ENCODE data around the gene CDH12. TPM values are rescaled to one million over a fixed set of nuclear protein-coding genes. Genes with fewer than 3 reads are reported as not detected.
"Not testable (repeated sequence)": the region's sequence is repeated elsewhere in the genome, so short reads cannot be mapped to it uniquely, and the experiment has no call there.

The CDH12 gene
- total and polyA plus RNA-seq, 2 experiments from 2014 or later = not detected

- H4K20me1 ChIP-seq (ENCODE audit: insufficient read depth); H3K4me3 ChIP-seq; in situ Hi-C loops (cut with MboI); H2AFZ ChIP-seq; H3K9ac ChIP-seq; H3K9me3 ChIP-seq (ENCODE audit: low read depth); H3K36me3 ChIP-seq (ENCODE audit: low read depth); H3K4me1 ChIP-seq (ENCODE audit: insufficient read depth); H3K9me2 ChIP-seq (ENCODE audit: insufficient read depth); H3K27ac ChIP-seq; H3K79me2 ChIP-seq (ENCODE audit: insufficient read depth); H3F3A ChIP-seq (ENCODE audit: insufficient read depth); DNase-seq; H3K27me3 ChIP-seq (replicated peaks; ENCODE audit: insufficient read depth); H3K4me2 ChIP-seq (ENCODE audit: unreplicated experiment): not testable (repeated sequence)
- WGBS, 2 experiments (ENCODE audit: low coverage in 1 of 2, low lambda C conversion rate in 2 of 2, missing lambda C conversion rate in 2 of 2) = 12 to 25% methylated on average over 3 of the region's 4 CpGs
These were observed 665.4 kb downstream of the CDH12 start for GRCh38 chr5:22187632-22188228.

- H4K20me1 ChIP-seq (ENCODE audit: insufficient read depth); H3K4me2 ChIP-seq (ENCODE audit: unreplicated experiment); DNase-seq; H3K27ac ChIP-seq; H2AFZ ChIP-seq; in situ Hi-C loops (cut with MboI); H3K4me1 ChIP-seq (ENCODE audit: insufficient read depth); H3K9me3 ChIP-seq (ENCODE audit: low read depth); H3K9ac ChIP-seq; H3K27me3 ChIP-seq (replicated peaks; ENCODE audit: insufficient read depth); H3K36me3 ChIP-seq (ENCODE audit: low read depth); H3K79me2 ChIP-seq (ENCODE audit: insufficient read depth); H3F3A ChIP-seq (ENCODE audit: insufficient read depth); H3K4me3 ChIP-seq; H3K9me2 ChIP-seq (ENCODE audit: insufficient read depth): not testable (repeated sequence)
- 13 to 24% methylated on average over 2 of the region's 2 CpGs for WGBS, 2 experiments (ENCODE audit: low coverage in 1 of 2, low lambda C conversion rate in 2 of 2, missing lambda C conversion rate in 2 of 2)
These were observed 683.9 kb downstream of the CDH12 start for GRCh38 chr5:22169226-22169625.

DNA sequence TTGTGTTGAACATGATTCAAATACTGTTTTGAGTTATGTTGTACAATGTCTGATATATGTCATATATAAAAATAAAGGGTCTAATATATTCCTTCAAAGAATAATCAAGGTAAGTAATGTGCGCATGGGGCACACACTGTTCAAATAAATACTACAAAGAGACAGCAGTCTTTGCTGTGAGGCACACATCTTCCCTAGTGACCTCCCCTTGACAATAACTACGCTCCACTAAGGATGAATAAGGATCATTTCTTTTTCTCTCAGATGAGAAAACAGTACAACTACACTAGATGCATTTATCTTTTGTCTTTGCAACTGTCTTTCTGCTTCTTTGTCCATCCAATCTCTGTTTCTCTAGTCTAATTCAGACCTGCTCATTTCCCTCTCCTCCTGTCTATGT, 684.4 kb downstream of the CDH12 start:
- H3K79me2 ChIP-seq (ENCODE audit: insufficient read depth); H3K9me2 ChIP-seq (ENCODE audit: insufficient read depth); DNase-seq; H3K4me1 ChIP-seq (ENCODE audit: insufficient read depth); H3K4me2 ChIP-seq (ENCODE audit: unreplicated experiment); H3K4me3 ChIP-seq; H3K36me3 ChIP-seq (ENCODE audit: low read depth); H3K9ac ChIP-seq; H2AFZ ChIP-seq; H3F3A ChIP-seq (ENCODE audit: insufficient read depth); in situ Hi-C loops (cut with MboI); H3K9me3 ChIP-seq (ENCODE audit: low read depth); H4K20me1 ChIP-seq (ENCODE audit: insufficient read depth); H3K27me3 ChIP-seq (replicated peaks; ENCODE audit: insufficient read depth); H3K27ac ChIP-seq: not testable (repeated sequence)
- no CpG with 5 or more reads among the region's 2 CpGs for WGBS, 2 experiments (ENCODE audit: low coverage in 1 of 2, low lambda C conversion rate in 2 of 2, missing lambda C conversion rate in 2 of 2)

DNA sequence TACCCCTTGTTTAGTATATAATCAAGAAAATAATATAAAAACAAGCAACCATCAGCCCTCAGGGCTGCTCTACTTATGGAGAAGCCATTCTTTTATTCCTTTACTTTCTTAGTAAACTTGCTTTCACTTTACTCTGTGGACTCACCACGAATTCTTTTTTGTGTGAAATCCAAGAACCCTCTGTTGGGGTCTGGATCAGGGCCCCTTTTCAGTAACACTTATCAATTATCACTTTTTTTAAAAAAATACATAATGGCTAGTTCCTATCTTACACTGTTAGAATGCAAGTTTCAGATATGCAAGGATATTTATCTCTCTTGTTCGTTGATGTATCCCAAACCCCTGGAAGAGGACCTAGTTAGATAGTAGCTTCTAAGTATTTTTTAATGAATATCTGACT, 687.2 kb downstream of the CDH12 start:
- H3K4me3 ChIP-seq; H4K20me1 ChIP-seq (ENCODE audit: insufficient read depth); H3K9ac ChIP-seq; H3K36me3 ChIP-seq (ENCODE audit: low read depth); DNase-seq; in situ Hi-C loops (cut with MboI); H3K79me2 ChIP-seq (ENCODE audit: insufficient read depth); H3K4me1 ChIP-seq (ENCODE audit: insufficient read depth); H2AFZ ChIP-seq; H3K9me2 ChIP-seq (ENCODE audit: insufficient read depth); H3F3A ChIP-seq (ENCODE audit: insufficient read depth); H3K27me3 ChIP-seq (replicated peaks; ENCODE audit: insufficient read depth); H3K27ac ChIP-seq; H3K4me2 ChIP-seq (ENCODE audit: unreplicated experiment); H3K9me3 ChIP-seq (ENCODE audit: low read depth): not testable (repeated sequence)
- 5 to 7% methylated on average over 2 of the region's 2 CpGs for WGBS, 2 experiments (ENCODE audit: low coverage in 1 of 2, low lambda C conversion rate in 2 of 2, missing lambda C conversion rate in 2 of 2)

DNA sequence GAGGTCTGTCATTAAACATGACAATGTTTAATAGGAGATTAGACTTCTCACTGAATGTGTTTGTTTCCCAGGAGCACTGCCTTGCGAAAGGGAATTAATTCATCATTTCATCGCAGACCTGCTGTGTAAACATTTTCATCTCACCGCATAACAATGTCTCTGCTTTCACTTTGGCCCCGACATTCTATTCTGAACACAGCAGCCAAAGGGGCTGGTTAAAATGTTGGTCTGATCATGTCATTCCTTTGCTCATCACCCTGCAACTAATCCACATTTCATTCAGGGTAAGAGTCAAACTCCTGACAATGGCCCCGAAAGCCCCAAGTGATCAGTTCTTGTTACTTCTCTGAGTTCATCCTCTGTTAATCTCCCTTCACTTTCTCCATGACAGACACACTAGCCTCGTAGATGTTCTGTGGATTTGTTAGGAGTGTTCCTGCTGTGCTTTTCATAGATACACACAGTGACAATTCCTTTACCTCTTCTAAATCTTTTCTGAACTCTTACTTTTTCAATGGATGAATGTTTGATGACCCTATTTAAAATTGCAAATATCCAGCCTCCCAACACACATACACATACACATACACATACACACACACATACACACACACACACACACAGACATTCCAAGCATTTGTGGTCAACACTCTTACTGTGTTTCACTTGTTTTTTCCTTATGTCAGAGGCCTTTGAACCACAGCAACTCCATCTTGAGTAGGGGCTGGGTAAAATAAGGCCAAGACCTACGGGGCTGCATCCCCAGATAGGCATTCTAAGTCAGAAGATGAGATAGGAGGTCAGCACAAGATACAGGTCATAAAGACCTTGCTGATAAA, 688.0 kb downstream of the CDH12 start:
- DNase-seq; H3K36me3 ChIP-seq (ENCODE audit: low read depth); H3F3A ChIP-seq (ENCODE audit: insufficient read depth); H3K9me2 ChIP-seq (ENCODE audit: insufficient read depth); H2AFZ ChIP-seq; H3K9me3 ChIP-seq (ENCODE audit: low read depth); in situ Hi-C loops (cut with MboI); H3K27me3 ChIP-seq (replicated peaks; ENCODE audit: insufficient read depth); H3K27ac ChIP-seq; H3K79me2 ChIP-seq (ENCODE audit: insufficient read depth); H3K4me3 ChIP-seq; H4K20me1 ChIP-seq (ENCODE audit: insufficient read depth); H3K4me1 ChIP-seq (ENCODE audit: insufficient read depth); H3K9ac ChIP-seq; H3K4me2 ChIP-seq (ENCODE audit: unreplicated experiment): not testable (repeated sequence)
- 21 to 26% methylated on average over 3 to 5 of the region's 7 CpGs for WGBS, 2 experiments (ENCODE audit: low coverage in 1 of 2, low lambda C conversion rate in 2 of 2, missing lambda C conversion rate in 2 of 2)

GRCh38 chr5:22156953-22157352, 696.2 kb downstream of the CDH12 start:
- H3K4me2 ChIP-seq (ENCODE audit: unreplicated experiment); in situ Hi-C loops (cut with MboI); H3K36me3 ChIP-seq (ENCODE audit: low read depth); H3K9me2 ChIP-seq (ENCODE audit: insufficient read depth); H3K9me3 ChIP-seq (ENCODE audit: low read depth); H3K79me2 ChIP-seq (ENCODE audit: insufficient read depth); H3K4me3 ChIP-seq; H3K9ac ChIP-seq; H2AFZ ChIP-seq; H3K27ac ChIP-seq; DNase-seq; H3K4me1 ChIP-seq (ENCODE audit: insufficient read depth); H4K20me1 ChIP-seq (ENCODE audit: insufficient read depth); H3F3A ChIP-seq (ENCODE audit: insufficient read depth); H3K27me3 ChIP-seq (replicated peaks; ENCODE audit: insufficient read depth): not testable (repeated sequence)
- no CpG with 5 or more reads among the region's 1 CpG for WGBS, 2 experiments (ENCODE audit: low coverage in 1 of 2, low lambda C conversion rate in 2 of 2, missing lambda C conversion rate in 2 of 2)

DNA sequence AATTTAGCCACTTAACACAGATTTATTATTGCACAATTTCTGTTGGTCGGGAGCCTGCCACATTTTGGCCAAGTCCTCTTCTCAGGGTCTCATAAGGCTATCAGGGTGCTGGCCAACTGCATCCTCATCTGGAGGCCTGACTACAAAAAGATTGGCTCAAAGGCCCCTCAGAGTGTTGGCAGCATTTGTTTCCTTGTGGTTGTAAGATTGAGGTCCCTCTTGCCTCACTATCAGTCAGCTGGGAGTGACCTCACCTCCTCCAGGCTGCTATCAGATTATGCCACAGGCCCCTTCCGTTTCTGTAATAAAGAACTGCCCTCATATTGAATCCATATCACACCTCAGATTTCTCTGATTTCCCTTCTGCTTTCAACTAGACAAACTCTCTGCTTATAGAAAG, 698.4 kb downstream of the CDH12 start:
- H3K27ac ChIP-seq; H2AFZ ChIP-seq; H3K4me3 ChIP-seq; H3F3A ChIP-seq (ENCODE audit: insufficient read depth); H3K4me2 ChIP-seq (ENCODE audit: unreplicated experiment); H4K20me1 ChIP-seq (ENCODE audit: insufficient read depth); H3K79me2 ChIP-seq (ENCODE audit: insufficient read depth); H3K9ac ChIP-seq; H3K27me3 ChIP-seq (replicated peaks; ENCODE audit: insufficient read depth); DNase-seq; H3K36me3 ChIP-seq (ENCODE audit: low read depth); H3K4me1 ChIP-seq (ENCODE audit: insufficient read depth); H3K9me3 ChIP-seq (ENCODE audit: low read depth); in situ Hi-C loops (cut with MboI); H3K9me2 ChIP-seq (ENCODE audit: insufficient read depth): not testable (repeated sequence)
- WGBS, 2 experiments (ENCODE audit: low coverage in 1 of 2, low lambda C conversion rate in 2 of 2, missing lambda C conversion rate in 2 of 2) = 0 to 4% methylated on average over 2 of the region's 2 CpGs
